GM23248 (cell line): ENCODE results near the gene PIAS1.

ENCODE experiments used
- EZH2 ChIP-seq: fragments of 200-600 bp; sonication (generic); IDR thresholded peaks from 2 replicates; pipeline ENCODE4 v1.6.1; 2018; ENCODE audit warnings: antibody characterized with exemption, mild to moderate bottlenecking; ENCODE audit not compliant: insufficient read depth, poor library complexity, severe bottlenecking
- EZH2phosphoT487 ChIP-seq: fragments of 200-600 bp; sonication (generic); IDR thresholded peaks from 2 replicates; pipeline ENCODE4 v1.6.1; 2018; ENCODE audit warnings: antibody characterized with exemption, moderate library complexity, mild to moderate bottlenecking, low read depth; ENCODE audit not compliant: insufficient read depth

GRCh38 chr15:68114840-68115239, 60.7 kb downstream of the PIAS1 start:
- TF ChIP-seq EZH2phosphoT487, result no peak
- TF ChIP-seq EZH2, result no peak
